ENCODE results near the gene MYOG.

MYOG gene

DNA sequence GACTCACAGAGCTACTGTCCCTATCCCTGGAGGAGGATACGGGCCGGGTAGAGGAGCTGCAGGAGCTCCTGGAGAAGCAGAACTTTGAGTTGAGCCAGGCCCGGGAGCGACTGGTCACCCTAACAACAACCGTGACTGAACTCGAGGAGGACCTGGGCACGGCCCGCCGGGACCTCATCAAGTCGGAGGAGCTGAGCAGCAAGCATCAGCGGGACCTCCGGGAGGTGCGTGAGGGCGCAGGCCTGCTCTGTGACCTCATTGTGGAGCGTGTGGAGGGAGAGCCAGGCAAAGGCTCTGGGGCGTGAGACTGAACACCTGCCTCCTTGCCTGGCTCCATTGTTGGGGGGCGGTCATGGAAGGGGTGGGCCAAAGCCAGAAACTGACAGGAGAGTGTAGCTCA is 40.5 kb downstream of the MYOG start:
- Mint-ChIP-seq H3K4me1 (ENCODE audit: low read depth) (no peaks in the 10 kb centered on the region), H3K27me3 (no peaks in the 10 kb centered on the region)

DNA sequence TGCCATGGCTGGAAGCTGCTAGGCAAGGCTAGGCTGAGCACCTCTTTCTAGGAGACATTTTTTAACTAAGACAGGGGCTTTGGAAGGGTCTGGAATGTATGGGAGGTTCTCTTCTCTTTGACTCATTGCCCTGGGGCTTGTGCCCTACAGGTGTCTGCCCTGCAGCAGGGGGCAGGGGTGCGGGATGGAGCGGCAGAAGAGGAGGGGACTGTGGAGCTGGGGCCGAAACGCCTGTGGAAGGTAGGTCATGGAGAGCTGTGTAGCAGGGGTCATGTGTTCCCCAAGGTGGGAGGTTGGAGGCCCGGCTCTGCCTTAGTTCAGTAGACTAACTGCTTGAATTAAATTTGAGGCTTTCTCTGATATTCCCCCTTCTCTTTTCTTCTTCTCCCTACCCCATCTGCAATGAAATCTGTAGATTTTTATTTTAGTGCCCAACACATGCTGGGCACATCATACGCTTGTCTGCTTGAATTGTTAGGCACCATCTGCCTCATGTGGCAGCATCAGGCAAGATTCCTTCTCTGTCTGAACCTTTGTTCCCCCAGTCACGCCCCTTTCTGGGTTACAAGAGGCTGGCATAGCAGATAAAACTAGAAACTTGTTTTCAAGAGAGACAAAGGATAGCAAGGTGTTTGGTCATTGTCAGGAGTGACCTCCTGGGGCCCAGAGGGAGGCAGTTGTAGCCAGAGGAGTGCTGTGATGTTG is 41.1 kb downstream of the MYOG start:
- no peak for DNase-seq
- Mint-ChIP-seq H3K9me3 (no peaks in the 10 kb centered on the region), H3K27ac (no peak overlapping the region), H3K36me3 (ENCODE audit: low read depth) (no peaks in the 10 kb centered on the region), H3K4me1 (ENCODE audit: low read depth) (no peaks in the 10 kb centered on the region), H3K4me3 (no peak overlapping the region), H3K27me3 (no peaks in the 10 kb centered on the region)

More for the DNA sequence above, 40.5 kb downstream of the MYOG start:
- Mint-ChIP-seq H3K36me3 (ENCODE audit: low read depth) (no peaks in the 10 kb centered on the region), H3K27ac (no peak overlapping the region), H3K4me3 (no peak overlapping the region), H3K9me3 (no peaks in the 10 kb centered on the region)
- DNase-seq = no peak

DNA sequence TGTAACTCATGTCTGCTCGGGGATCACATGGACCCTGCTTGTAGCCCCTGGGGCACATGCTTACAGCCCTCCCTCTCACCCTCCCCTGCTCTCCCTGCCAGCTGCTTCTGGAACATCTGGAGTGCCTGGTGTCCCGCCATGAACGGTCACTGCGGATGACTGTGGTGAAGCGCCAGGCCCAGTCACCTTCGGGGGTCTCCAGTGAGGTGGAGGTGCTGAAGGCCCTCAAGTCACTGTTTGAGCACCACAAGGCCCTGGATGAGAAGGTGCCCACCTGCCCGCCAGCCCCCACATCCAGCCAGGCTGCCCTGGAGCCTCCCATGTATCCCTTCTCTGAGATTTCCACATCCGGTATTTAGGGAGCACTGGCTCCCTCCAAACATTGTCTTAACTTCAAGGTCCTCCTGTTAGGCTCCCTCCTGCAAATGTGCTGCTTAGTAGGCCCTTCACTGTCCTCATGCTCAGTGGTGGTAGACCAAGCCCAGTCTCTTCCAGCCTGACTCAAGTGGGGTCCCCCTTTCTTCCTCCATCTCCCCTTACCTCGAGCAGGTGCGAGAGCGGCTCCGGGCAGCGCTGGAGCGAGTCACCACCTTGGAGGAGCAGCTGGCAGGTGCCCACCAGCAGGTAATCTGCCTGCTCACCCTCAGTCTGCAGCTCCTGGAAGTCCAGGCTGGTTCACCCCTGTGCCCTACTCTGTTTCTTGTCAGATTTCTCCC is 41.8 kb downstream of the MYOG start:
- H3K36me3 Mint-ChIP-seq (ENCODE audit: low read depth) = no peaks in the 10 kb centered on the region
- peaks cover 1% of the 10 kb centered on the region for H3K4me1 Mint-ChIP-seq (ENCODE audit: low read depth)

DNA sequence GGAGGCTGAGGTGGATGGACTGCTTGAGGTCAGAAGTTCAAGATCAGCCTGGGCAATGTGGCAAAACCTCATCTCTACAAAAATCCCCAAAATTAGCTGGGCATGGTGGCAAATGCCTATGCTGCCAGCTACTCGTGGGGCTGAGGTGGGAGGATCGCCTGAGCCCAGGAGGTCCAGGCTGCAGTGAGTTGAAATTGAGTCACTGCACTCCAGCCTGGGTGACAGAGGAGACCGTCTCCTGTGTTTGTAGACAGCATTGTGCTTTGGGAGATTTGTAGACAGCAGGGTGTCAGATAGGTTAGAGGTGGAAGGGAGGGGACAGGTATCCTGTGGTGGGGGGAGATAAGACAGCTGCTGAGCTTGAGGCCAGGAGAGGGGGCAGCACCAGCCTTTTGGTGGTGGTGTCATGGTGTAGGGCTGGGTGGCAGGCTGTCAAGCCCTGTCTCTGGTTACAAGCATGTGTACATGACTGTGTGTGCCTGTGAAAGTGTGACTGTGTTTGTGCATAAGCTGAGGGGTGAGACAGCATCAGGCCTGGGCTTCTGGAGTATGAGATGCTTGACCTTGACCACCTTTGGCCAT is 44.4 kb downstream of the MYOG start:
- Mint-ChIP-seq H3K27me3 (peaks cover 2% of the 10 kb centered on the region), H3K4me1 (ENCODE audit: low read depth) (peaks cover 1% of the 10 kb centered on the region), H3K27ac (no peak overlapping the region), H3K4me3 (no peak overlapping the region), H3K36me3 (ENCODE audit: low read depth) (no peaks in the 10 kb centered on the region), H3K9me3 (no peaks in the 10 kb centered on the region)
- DNase-seq = no peak

More for the DNA sequence above, 41.8 kb downstream of the MYOG start:
- H3K27ac Mint-ChIP-seq = no peak overlapping the region
- H3K4me3 Mint-ChIP-seq = no peak overlapping the region
- H3K27me3 Mint-ChIP-seq = no peaks in the 10 kb centered on the region
- DNase-seq = no peak
- no peaks in the 10 kb centered on the region for H3K9me3 Mint-ChIP-seq

DNA sequence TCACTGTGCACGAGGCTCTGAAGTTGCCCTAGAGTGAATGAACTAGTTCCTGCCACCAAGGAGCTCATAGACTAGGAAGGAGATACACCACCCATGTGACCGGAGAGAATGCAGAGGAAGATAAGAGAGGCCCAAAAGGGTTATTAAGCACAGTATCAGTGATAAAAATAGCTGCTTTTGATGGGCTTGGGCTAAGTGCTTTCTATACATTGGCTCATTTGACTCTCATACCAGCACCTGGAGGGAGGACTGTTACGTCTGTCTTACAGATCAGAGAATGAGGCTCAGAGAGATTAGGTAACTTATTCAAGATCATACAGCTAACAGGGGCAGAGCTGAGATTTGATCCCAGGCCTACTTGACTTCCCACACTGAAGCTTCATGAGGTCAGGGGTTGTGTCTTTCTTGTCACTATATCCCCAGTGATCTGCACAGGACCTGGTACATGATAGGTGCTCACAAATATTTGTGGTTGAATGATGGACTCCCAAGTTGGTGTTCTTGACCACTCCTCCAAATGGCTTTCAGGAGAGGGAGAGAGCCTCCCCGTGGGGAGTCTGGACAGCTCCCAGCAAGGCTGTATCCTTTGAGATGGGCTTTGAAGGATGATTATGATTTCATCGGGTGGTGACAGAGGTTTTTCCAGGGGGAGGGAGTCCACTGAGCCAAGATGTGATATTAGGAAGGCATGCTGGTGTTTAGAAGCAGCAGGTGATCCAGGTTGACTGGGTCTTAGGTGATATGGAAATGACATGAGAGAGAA is 45.1 kb downstream of the MYOG start:
- Mint-ChIP-seq H3K27me3 (peaks cover 2% of the 10 kb centered on the region), H3K4me1 (ENCODE audit: low read depth) (peaks cover 1% of the 10 kb centered on the region), H3K36me3 (ENCODE audit: low read depth) (no peaks in the 10 kb centered on the region), H3K4me3 (no peak overlapping the region), H3K27ac (no peak overlapping the region), H3K9me3 (no peaks in the 10 kb centered on the region)
- DNase-seq = no peak

DNA sequence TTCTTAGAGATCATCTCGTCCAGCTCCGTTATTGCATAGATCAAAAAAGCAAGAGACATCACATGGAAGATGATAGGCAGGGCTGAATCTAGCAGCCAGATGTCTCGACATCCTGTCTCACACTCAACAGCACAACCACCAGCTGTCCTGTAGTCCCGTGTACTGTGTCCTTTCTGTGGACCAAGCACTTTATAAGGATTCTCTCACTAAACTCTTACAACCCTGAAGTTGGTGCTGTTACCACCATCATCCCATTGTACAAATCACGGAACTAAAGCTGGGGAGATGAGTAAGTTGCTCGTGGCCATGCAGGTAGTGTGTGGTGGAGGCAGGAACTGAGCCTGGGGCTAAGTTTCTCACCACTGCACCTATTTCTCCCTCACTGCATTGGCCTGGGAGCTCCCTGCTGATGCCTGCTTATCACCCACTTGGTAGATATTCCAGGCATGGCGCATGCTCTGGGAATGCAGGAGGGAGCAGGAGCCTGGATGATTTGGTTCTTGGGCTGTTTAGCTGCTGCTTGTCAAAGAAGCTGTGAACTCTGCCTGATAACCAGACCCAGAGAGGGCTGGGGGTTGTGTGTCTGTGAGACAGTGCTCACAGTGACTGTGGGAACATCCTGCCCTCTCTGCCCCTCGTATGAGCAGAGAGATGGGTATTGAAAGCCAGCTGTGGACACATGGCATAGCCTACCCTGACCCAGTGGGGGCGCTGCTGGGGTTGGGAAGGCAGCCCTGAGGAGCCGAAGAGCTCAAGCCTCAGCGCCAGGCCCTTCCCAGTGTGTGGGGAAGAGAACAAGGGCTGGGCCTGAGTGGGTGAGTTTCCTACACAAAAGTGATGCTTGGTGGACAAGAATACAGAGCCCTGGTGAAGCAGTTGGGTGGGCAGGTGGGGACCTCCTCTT is 46.0 kb downstream of the MYOG start:
- H3K36me3 Mint-ChIP-seq (ENCODE audit: low read depth) = no peaks in the 10 kb centered on the region
- no peak for DNase-seq
- no peak overlapping the region for H3K4me3 Mint-ChIP-seq
- H3K9me3 Mint-ChIP-seq = no peaks in the 10 kb centered on the region
- no peak overlapping the region for H3K27ac Mint-ChIP-seq
- peaks cover 1% of the 10 kb centered on the region for H3K4me1 Mint-ChIP-seq (ENCODE audit: low read depth)
- H3K27me3 Mint-ChIP-seq = peaks cover 2% of the 10 kb centered on the region

DNA sequence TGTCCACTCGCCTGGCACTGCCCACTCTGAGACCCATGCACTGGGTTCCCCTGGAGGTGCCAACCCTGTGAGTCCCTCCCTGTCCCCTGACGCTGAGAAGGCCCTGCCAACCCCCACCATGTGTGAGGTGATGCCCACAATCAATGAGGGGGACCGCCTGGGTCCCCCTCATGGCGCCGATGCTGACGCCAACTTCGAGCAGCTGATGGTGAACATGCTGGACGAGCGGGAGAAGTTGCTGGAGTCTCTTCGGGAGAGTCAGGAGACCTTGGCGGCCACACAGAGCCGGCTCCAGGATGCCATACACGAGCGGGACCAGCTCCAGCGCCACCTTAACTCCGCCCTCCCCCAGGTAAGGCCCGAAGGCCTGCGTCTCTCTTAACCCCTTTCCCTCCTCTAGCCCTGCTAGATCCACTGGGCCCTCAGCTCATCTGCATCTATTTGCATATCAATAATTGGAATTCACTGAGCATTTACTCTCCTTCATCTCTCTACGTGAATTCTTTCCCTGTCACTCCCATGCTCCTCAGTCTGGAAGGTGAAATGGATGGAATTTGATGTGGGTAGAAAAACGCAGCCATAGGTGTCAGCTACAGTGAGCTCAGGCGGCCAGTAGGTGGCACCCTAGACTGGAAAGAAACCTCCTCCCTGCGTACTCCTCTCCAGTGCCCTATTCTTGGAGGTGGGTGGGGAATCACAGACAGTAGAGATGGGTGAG is 46.8 kb downstream of the MYOG start:
- Mint-ChIP-seq H3K4me3 (no peak overlapping the region), H3K36me3 (ENCODE audit: low read depth) (no peaks in the 10 kb centered on the region)
- DNase-seq = peak; percentile 77

DNA sequence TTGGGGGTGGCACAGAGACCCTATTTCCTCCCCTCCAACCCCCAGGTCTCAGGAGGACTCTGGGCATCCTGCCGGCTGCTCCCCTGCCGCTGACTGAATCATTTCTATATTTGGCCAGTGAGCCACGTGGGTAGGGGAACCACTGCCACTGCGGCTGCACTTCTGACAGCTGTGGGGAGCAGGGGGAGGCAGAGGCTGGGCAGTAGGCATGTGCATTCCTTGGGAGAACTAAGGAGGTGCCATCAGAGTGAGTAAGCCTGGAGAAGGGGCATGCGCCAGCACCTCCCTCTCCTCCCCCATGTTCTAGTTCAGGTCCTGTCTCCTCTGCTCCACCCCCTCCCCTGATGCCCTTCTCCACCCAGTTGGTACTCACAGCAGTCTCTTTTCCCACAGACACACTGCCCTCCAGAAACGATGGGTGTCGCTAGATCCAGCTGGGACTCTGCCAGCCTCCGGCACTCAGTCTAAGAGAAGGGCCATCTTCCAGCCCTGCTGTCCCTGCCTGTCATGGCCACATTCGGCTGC is 47.5 kb downstream of the MYOG start:
- Mint-ChIP-seq H3K9me3 (no peaks in the 10 kb centered on the region), H3K4me3 (no peak overlapping the region), H3K36me3 (ENCODE audit: low read depth) (no peaks in the 10 kb centered on the region), H3K27me3 (peaks cover 2% of the 10 kb centered on the region), H3K27ac (no peak overlapping the region), H3K4me1 (ENCODE audit: low read depth) (peaks cover 1% of the 10 kb centered on the region)
- DNase-seq = no peak

More for the DNA sequence above, 46.8 kb downstream of the MYOG start:
- Mint-ChIP-seq H3K27me3 (peaks cover 2% of the 10 kb centered on the region), H3K27ac (no peak overlapping the region), H3K4me1 (ENCODE audit: low read depth) (peaks cover 1% of the 10 kb centered on the region), H3K9me3 (no peaks in the 10 kb centered on the region)

DNA sequence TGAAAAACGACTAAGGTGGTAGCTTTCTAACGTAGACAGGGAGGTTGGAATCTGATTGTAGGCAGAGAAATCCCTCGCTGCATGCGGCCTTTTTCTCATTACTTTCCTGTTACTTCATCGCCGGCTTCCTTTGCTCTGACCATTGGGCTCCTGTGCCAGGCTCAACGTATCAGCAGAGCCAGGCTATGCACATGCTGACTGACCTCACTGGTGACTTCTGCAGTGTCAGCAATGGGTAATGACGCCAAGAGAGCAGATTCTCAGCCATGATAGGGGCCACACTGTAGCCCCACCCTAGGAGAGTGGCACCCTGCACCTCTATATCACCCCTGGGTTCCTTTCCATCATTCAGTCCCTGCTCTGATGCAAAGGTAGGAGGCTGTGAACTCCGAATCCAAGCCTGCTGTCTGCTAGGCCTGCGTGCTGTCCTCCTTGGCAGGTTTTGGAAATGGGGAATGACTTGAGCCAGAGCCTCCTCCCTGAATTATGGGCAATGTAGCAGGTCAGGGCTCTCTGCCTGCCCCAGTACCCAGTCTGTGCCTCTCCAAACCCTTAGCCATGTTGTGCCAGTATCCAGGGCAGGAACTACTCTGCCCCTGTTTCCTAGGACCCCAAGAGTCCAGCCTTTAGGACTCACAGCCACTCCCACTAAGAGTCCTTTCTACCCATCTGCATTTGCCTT is 48.2 kb downstream of the MYOG start:
- Mint-ChIP-seq H3K27me3 (peaks cover 2% of the 10 kb centered on the region), H3K9me3 (no peaks in the 10 kb centered on the region), H3K36me3 (ENCODE audit: low read depth) (no peaks in the 10 kb centered on the region), H3K4me3 (no peak overlapping the region), H3K4me1 (ENCODE audit: low read depth) (peaks cover 1% of the 10 kb centered on the region), H3K27ac (no peak overlapping the region)
- no peak for DNase-seq

DNA sequence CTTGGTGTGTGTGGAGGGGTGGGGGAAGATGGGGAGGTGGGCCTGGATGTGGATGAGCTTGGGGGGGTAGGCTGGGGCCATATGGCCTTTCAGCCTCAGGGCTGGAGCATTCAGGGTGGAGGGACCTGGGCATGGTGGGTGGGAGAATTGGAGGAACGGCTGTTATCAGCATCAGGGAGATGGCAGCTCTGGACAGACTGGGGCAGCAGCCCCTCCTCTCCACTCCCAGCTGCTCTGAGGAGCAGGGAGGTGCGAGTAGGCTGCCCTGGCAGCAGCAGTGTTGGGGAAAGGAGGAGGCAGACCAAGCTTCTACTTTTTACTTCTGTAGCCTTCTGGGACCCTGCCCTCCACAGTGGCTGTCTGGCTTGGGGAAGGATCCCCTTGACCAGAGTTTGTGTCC is 49.3 kb downstream of the MYOG start:
- no peaks in the 10 kb centered on the region for H3K36me3 Mint-ChIP-seq (ENCODE audit: low read depth)
- H3K27ac Mint-ChIP-seq = no peak overlapping the region
- H3K9me3 Mint-ChIP-seq = no peaks in the 10 kb centered on the region
- H3K4me3 Mint-ChIP-seq = no peak overlapping the region
- H3K27me3 Mint-ChIP-seq = peaks cover 2% of the 10 kb centered on the region
- H3K4me1 Mint-ChIP-seq (ENCODE audit: low read depth) = peaks cover 1% of the 10 kb centered on the region
- no peak for DNase-seq

DNA sequence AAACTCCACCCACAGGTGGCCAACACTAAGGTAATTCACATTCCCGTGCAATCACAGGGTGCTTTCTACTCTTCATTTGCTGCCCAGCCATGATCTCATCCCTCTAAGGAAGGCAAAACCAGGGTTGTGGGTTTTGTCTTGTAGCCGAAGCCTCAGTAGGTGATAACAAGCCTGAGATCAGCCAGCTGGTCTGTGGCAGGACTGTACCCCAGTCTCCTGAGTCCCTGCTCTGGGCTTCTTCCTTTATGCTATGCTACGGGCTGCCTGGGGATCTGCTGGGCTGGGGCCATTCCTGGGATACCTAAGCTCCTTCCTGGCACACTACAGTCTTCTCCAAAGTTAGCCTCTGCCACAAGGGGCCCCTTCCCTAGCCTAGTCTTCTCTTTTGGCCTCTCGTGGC is 49.7 kb downstream of the MYOG start:
- peaks cover 1% of the 10 kb centered on the region for H3K4me1 Mint-ChIP-seq (ENCODE audit: low read depth)
- no peak overlapping the region for H3K4me3 Mint-ChIP-seq
- DNase-seq = no peak
- H3K27ac Mint-ChIP-seq = no peak overlapping the region
- no peaks in the 10 kb centered on the region for H3K9me3 Mint-ChIP-seq
- no peaks in the 10 kb centered on the region for H3K36me3 Mint-ChIP-seq (ENCODE audit: low read depth)
- H3K27me3 Mint-ChIP-seq = peaks cover 2% of the 10 kb centered on the region

DNA sequence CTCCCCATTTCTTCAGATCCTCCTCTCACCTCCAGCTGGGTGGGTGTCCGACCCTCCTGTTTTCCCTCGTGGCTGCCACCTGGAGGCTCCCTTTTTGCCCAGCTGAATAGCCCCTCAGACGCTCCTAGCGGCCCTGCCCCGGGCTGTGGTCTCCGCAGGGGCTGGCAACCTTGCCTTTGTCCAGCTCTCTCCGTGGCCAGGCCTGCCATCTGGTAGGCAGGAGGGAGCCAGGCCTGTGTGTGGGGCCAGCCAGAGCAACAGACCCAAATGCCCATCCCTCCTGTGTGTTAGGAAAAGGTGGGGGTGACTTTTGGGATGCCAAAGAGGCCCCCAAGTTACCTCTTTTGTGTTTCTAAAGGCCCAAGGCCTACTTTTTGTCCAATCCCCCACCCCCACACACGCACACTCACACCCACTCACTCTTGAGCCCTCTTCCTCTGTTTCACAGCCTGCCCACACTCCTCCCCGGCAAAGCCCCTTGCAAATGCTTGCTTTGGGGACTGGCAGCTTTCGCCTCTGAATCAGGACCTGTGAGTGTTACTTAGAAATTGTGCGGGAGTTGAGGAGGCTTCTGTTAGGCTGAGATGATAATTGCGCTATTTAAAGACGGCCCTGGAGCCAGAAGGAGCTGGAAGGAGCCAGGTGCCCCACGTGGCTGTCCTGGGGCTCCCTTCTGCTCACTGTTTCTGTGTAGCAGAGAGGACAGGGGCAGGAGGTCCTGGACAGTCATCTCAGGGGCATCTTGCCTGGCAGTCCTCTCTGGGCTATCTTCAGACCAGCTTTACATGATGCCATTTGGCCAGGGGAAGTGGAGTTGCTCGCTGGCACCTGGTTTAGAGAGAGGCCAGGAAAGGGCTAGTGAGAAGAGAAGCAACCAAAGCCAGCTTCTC is 50.5 kb downstream of the MYOG start:
- Mint-ChIP-seq H3K36me3 (ENCODE audit: low read depth) (no peaks in the 10 kb centered on the region), H3K4me1 (ENCODE audit: low read depth) (peaks cover 1% of the 10 kb centered on the region), H3K27me3 (peaks cover 2% of the 10 kb centered on the region), H3K27ac (no peak overlapping the region), H3K4me3 (no peak overlapping the region), H3K9me3 (no peaks in the 10 kb centered on the region)
- no peak for DNase-seq

Data from activated T-cell treated with anti-CD3 and anti-CD28 coated beads, Interleukin-2, amount 50 U/mL, for 24 hours (primary cell).